ENCODE measurements around the gene TCAF1. TPM values are rescaled to one million over a fixed set of nuclear protein-coding genes. Genes with fewer than 3 reads are reported as not detected.

TCAF1 gene
- total and polyA plus RNA-seq, 2 donors (not counting 3 experiments of a cell fraction or from before 2014, with no cell fraction given) = 29.0 to 48.3 TPM

DNA sequence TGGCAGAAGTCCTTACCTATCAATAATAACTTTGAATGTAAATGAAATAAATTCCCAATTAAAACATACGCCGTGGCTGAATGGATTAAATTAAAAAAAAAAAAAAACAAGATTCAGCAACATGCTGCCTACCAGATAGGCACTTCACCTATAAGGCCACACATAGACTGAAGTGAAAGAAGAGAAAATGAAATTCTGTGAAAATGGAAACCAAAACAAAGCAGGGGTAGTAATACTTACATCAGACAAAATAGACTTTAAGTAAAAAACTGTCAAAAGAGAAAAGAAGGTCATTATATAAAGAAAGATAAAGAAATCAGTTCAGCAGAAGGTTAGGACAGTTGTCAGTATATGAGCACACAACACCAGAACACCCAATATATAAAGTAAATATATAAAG lies 55.3 kb downstream of the TCAF1 start:
- Histone ChIP-seq H3K4me3 (replicated peaks in 1 of 3; ENCODE audit: insufficient read depth in 1 of 3, low read depth in 1 of 3, low read length in 3 of 3) (no peak overlapping the region), H3K9me1 (replicated peaks; ENCODE audit: control insufficient read depth, extremely low read depth, insufficient read depth, low read length) (no peaks in the 10 kb centered on the region), H3K4me2 (ENCODE audit: insufficient read depth, low read length) (no peak overlapping the region), H3K27ac (ENCODE audit: insufficient read depth, low read depth, low read length) (no peak overlapping the region), H3K79me2 (ENCODE audit: control insufficient read depth, insufficient read depth, low read length) (no peaks in the 10 kb centered on the region), H3K9ac (replicated peaks; ENCODE audit: extremely low read depth, insufficient read depth, low read length) (no peak overlapping the region), H3K4me1 (ENCODE audit: control insufficient read depth, extremely low read depth, insufficient read depth, low read length) (no peaks in the 10 kb centered on the region), H3K36me3 (ENCODE audit: control insufficient read depth in 2 of 2, extremely low read depth in 1 of 2, insufficient read depth in 2 of 2, low read length in 2 of 2) (no peaks in the 10 kb centered on the region), H3K9me3 (replicated peaks; ENCODE audit: control insufficient read depth, insufficient read depth, low read length) (no peaks in the 10 kb centered on the region), H4K20me1 (replicated peaks; ENCODE audit: control insufficient read depth, extremely low read depth, insufficient read depth, low read length) (no peaks in the 10 kb centered on the region), H2AFZ (ENCODE audit: low read depth, low read length) (no peak overlapping the region), H3K27me3 (ENCODE audit: control insufficient read depth in 2 of 2, insufficient read depth in 2 of 2, low read length in 2 of 2) (no peaks in the 10 kb centered on the region)
- intact Hi-C loops (cut with micrococcal nuclease) (no loop called here), dilution Hi-C loops (cut with MboI; ENCODE audit: extremely low pct_ligation_motif_present, low sequenced_read_pairs) (no loop called here)
- no peak for TF ChIP-seq GATA2 (IDR thresholded peaks at IDR 0.05; ENCODE audit: insufficient read depth, insufficient read length, low read depth, low read length)
- no peak for TF ChIP-seq MYC (IDR thresholded peaks at IDR 0.05; ENCODE audit: low read depth, low read length)
- TF ChIP-seq JUN (IDR thresholded peaks at IDR 0.05; ENCODE audit: borderline replicate concordance, insufficient read depth, insufficient read length, low read depth) = no peak
- no peak for TF ChIP-seq FOS (IDR thresholded peaks at IDR 0.05; ENCODE audit: borderline replicate concordance, insufficient read depth, low read length)
- TF ChIP-seq POLR2A (IDR thresholded peaks at IDR 0.05; ENCODE audit: low read depth, low read length) = no peak
- TF ChIP-seq, protein P1, sequence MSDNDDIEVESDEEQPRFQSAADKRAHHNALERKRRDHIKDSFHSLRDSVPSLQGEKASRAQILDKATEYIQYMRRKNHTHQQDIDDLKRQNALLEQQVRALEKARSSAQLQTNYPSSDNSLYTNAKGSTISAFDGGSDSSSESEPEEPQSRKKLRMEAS (IDR thresholded peaks at IDR 0.05; ENCODE audit: insufficient read depth, insufficient read length) = no peak
- no peak for TF ChIP-seq POLR2AphosphoS5 (IDR thresholded peaks at IDR 0.05; ENCODE audit: insufficient read depth, low read depth, low read length)
- TF ChIP-seq, protein P2, sequence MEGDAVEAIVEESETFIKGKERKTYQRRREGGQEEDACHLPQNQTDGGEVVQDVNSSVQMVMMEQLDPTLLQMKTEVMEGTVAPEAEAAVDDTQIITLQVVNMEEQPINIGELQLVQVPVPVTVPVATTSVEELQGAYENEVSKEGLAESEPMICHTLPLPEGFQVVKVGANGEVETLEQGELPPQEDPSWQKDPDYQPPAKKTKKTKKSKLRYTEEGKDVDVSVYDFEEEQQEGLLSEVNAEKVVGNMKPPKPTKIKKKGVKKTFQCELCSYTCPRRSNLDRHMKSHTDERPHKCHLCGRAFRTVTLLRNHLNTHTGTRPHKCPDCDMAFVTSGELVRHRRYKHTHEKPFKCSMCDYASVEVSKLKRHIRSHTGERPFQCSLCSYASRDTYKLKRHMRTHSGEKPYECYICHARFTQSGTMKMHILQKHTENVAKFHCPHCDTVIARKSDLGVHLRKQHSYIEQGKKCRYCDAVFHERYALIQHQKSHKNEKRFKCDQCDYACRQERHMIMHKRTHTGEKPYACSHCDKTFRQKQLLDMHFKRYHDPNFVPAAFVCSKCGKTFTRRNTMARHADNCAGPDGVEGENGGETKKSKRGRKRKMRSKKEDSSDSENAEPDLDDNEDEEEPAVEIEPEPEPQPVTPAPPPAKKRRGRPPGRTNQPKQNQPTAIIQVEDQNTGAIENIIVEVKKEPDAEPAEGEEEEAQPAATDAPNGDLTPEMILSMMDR (IDR thresholded peaks at IDR 0.05; ENCODE audit: extremely low read depth in 1 of 2, insufficient read depth in 1 of 2, low read depth in 1 of 2, low read length in 2 of 2) = no peak
- no peak for TF ChIP-seq EZH2 (IDR thresholded peaks at IDR 0.05; ENCODE audit: borderline replicate concordance, low read depth, low read length, severe bottlenecking)
- no TSS peak for BruUV-seq (replicated peaks)
- no peak for DNase-seq (ENCODE audit: low read depth, low spot score)
- no peak for FAIRE-seq
- ChIA-PET POLR2A (no interaction called here), CTCF (no interaction called here)
